Peyer's patch (tissue), 4 donors: ENCODE results near the gene UNC13C.

Experiments used
- POLR2A ChIP-seq, 2 donors: fragments of 450-650 bp; IDR thresholded peaks; one replicate each; pipeline ENCODE4 v1.5.1; 2017; ENCODE audit warnings: antibody characterized with exemption in 2 of 2, mild to moderate bottlenecking in 2 of 2, moderate library complexity in 2 of 2
- TF ChIP-seq, protein P1 (sequence below), 6 experiments: fragments of 450-650 bp in 4 of 6; fragments of 200-600 bp in 2 of 6; sonication (generic) in 1 of 6; IDR thresholded peaks; one replicate each; pipeline ENCODE4 v1.5.1; 2017 to 2019; ENCODE audit warnings: antibody characterized with exemption in 6 of 6, mild to moderate bottlenecking in 3 of 6, moderate library complexity in 1 of 6

DNA sequence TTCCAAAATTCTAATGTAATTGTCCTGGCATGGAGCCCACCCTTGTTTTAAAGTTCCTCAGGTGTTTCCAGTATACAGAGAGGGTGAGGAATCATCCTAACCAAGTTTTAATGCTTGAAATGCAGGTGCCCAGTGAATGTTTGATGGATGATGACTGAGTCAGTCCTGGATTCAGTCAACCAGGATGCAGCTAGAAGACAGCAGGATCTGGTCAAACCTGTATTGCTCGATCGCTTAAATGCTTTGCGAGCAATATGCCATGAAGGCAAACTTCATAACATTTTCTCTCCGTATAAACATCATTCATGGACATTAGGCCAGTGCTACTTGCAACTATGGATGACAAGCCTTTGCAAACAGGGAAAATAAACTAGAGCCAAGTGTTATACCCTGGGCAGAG, 627.3 kb downstream of the UNC13C start:
- TF ChIP-seq POLR2A (IDR thresholded peaks at IDR 0.05), result no peak
- TF ChIP-seq, protein P1, sequence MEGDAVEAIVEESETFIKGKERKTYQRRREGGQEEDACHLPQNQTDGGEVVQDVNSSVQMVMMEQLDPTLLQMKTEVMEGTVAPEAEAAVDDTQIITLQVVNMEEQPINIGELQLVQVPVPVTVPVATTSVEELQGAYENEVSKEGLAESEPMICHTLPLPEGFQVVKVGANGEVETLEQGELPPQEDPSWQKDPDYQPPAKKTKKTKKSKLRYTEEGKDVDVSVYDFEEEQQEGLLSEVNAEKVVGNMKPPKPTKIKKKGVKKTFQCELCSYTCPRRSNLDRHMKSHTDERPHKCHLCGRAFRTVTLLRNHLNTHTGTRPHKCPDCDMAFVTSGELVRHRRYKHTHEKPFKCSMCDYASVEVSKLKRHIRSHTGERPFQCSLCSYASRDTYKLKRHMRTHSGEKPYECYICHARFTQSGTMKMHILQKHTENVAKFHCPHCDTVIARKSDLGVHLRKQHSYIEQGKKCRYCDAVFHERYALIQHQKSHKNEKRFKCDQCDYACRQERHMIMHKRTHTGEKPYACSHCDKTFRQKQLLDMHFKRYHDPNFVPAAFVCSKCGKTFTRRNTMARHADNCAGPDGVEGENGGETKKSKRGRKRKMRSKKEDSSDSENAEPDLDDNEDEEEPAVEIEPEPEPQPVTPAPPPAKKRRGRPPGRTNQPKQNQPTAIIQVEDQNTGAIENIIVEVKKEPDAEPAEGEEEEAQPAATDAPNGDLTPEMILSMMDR (IDR thresholded peaks at IDR 0.05), result no peak
